Erythroblast (primary cell): ENCODE measurements around the gene LMO2.

Source experiments
- DNase-seq, 2 experiments: peaks; one replicate each; lab custom pipeline; 2025; lab: John Stamatoyannopoulos, UW
- GATA1 ChIP-seq: IDR thresholded peaks from 2 replicates; pipeline ENCODE4 v1.6.1; 2011; ENCODE audit warnings: low read depth, mild to moderate bottlenecking, control low read depth, low read length, moderate library complexity
- POLR2A ChIP-seq: IDR thresholded peaks from 2 replicates; pipeline ENCODE4 v1.6.1; 2011; ENCODE audit warnings: mild to moderate bottlenecking, low read length

The LMO2 gene

GRCh38 chr11:33907421-33907820 is 15.5 kb upstream of the LMO2 start:
- DNase-seq: no peak
- TF ChIP-seq POLR2A (no peak), GATA1 (no peak)

- TF ChIP-seq POLR2A (no peak), GATA1 (no peak)
- DNase-seq: no peak
Measured at GRCh38 chr11:33906484-33907186, 14.8 kb upstream of the LMO2 start.

- TF ChIP-seq GATA1: no peak
- TF ChIP-seq POLR2A: no peak
- no peak for DNase-seq
Measured at GRCh38 chr11:33904102-33904501, 12.2 kb upstream of the LMO2 start.

GRCh38 chr11:33900159-33900840 is 8.4 kb upstream of the LMO2 start:
- TF ChIP-seq POLR2A (no peak), GATA1 (no peak)
- no peak for DNase-seq

GRCh38 chr11:33899400-33900037 is 7.6 kb upstream of the LMO2 start:
- peak in 1 of 2 experiments; percentile 31 for DNase-seq
- TF ChIP-seq GATA1: no peak
- TF ChIP-seq POLR2A: no peak

- TF ChIP-seq POLR2A (no peak), GATA1 (no peak)
- peak in 1 of 2 experiments; percentile 70 for DNase-seq
Measured at GRCh38 chr11:33898957-33899356, 7.1 kb upstream of the LMO2 start.

- DNase-seq: no peak
- TF ChIP-seq POLR2A (no peak), GATA1 (no peak)
Measured at GRCh38 chr11:33897761-33898375, 6.0 kb upstream of the LMO2 start.

GRCh38 chr11:33896911-33897310 is 5.0 kb upstream of the LMO2 start:
- no peak for TF ChIP-seq GATA1
- no peak for TF ChIP-seq POLR2A
- DNase-seq: no peak

GRCh38 chr11:33895752-33896137 is 3.9 kb upstream of the LMO2 start:
- DNase-seq: no peak
- no peak for TF ChIP-seq POLR2A
- no peak for TF ChIP-seq GATA1

GRCh38 chr11:33894398-33894746 is 2.5 kb upstream of the LMO2 start:
- no peak for TF ChIP-seq GATA1
- TF ChIP-seq POLR2A: no peak

GRCh38 chr11:33893711-33894397 is 2.0 kb upstream of the LMO2 start:
- DNase-seq: peak in 1 of 2 experiments; percentile 82
- TF ChIP-seq GATA1 (no peak), POLR2A (peak; percentile 47)

More at GRCh38 chr11:33894398-33894746, 2.5 kb upstream of the LMO2 start:
- DNase-seq: peak in 1 of 2 experiments; percentile 89

- DNase-seq: peak in 1 of 2 experiments; percentile 70
- TF ChIP-seq GATA1 (no peak), POLR2A (peak; percentile 65)
Measured at GRCh38 chr11:33892906-33893594, 1.2 kb upstream of the LMO2 start.
